Esophagus (tissue), 2 donors: ENCODE measurements around the gene ALOX12B. TPM values are rescaled to one million over a fixed set of nuclear protein-coding genes. Genes with fewer than 3 reads are reported as not detected.

Experiments
- H3K27ac ChIP-seq, 2 donors: one replicate each; pipeline ENCODE4 v1.5.1; 2013; ENCODE audit warnings: low read depth in 2 of 2, mild to moderate bottlenecking in 2 of 2, inconsistent platforms in 1 of 2, low read length in 1 of 2, moderate library complexity in 1 of 2
- H3K27me3 ChIP-seq, 2 donors: one replicate each; pipeline ENCODE4 v1.6.1; 2013; ENCODE audit warnings: low read length in 2 of 2, control low read depth in 1 of 2, mild to moderate bottlenecking in 1 of 2; ENCODE audit not compliant: insufficient read depth in 2 of 2, control insufficient read depth in 1 of 2
- H3K36me3 ChIP-seq, 2 donors: one replicate each; pipeline ENCODE4 v1.6.1; 2013; ENCODE audit warnings: low read length in 1 of 2; ENCODE audit not compliant: control insufficient read depth in 2 of 2, insufficient read depth in 2 of 2
- H3K4me1 ChIP-seq, 2 donors: one replicate each; pipeline ENCODE4 v1.6.1; 2013; ENCODE audit warnings: low read length in 1 of 2; ENCODE audit not compliant: control insufficient read depth in 2 of 2, insufficient read depth in 2 of 2
- H3K4me3 ChIP-seq, 2 donors: one replicate each; pipeline ENCODE4 v1.5.1; 2013; ENCODE audit warnings: low read length in 2 of 2, mild to moderate bottlenecking in 2 of 2, low read depth in 1 of 2, moderate library complexity in 1 of 2
- H3K9me3 ChIP-seq, 2 donors: one replicate each; pipeline ENCODE4 v1.6.1; 2013; ENCODE audit warnings: mild to moderate bottlenecking in 2 of 2, low read depth in 1 of 2, low read length in 1 of 2, moderate library complexity in 1 of 2; ENCODE audit not compliant: control insufficient read depth in 2 of 2, insufficient read depth in 1 of 2
- WGBS, 2 donors: extraction: QIAGEN DNeasy Blood & Tissue Kit; methylation state at CpG; one replicate each; pipeline ENCODE4 v1.1.7; 2013; 5-methylcytosine and 5-hydroxymethylcytosine counted together
- polyA plus RNA-seq, 2 donors: library from polyadenylated mRNA; stranded (reverse); fragments of 200-250 nt; gene quantifications; one replicate each; pipeline ENCODE4 v1.2.3, GENCODE V29; 2013
- donor health status: healthy with polysubstance abuse.
- donor health status: Bipolar disorder and iron deficiency.

ALOX12B gene
- polyA plus RNA-seq = 1 to 10 TPM; 2.4 to 5.2 TPM

- peak within 1 kb of the TSS in 1 of 2 donors; percentile 40 for H3K27ac ChIP-seq
- no peaks in the 10 kb centered on the region for H3K9me3 ChIP-seq
- no peaks in the 10 kb centered on the region for H3K36me3 ChIP-seq
- H3K4me3 ChIP-seq = no peak within 1 kb of the TSS
- peaks cover 0 to 6% of the 10 kb centered on the region in 2 donors for H3K4me1 ChIP-seq
- WGBS, 2 donors = 49 to 70% methylated on average over 13 to 20 of the region's 20 CpGs
- H3K27me3 ChIP-seq = no peaks in the 10 kb centered on the region
These were observed at the start of gene ALOX12B for GRCh38 chr17:8087075-8087951. ALOX12B (minus strand) TSS chr17:8087716; CDS start chr17:8087442, 274 bp downstream.

GRCh38 chr17:8133941-8134340, 46.4 kb upstream of the ALOX12B start:
- Histone ChIP-seq H3K4me3 (no peak overlapping the region), H3K4me1 (peaks cover 0 to under 1% of the 10 kb centered on the region in 2 donors), H3K9me3 (no peaks in the 10 kb centered on the region), H3K27me3 (no peaks in the 10 kb centered on the region), H3K36me3 (no peaks in the 10 kb centered on the region), H3K27ac (no peak overlapping the region)
- 50 to 67% methylated on average over 4 of the region's 4 CpGs for WGBS, 2 donors

- no peaks in the 10 kb centered on the region for H3K4me1 ChIP-seq
- no peaks in the 10 kb centered on the region for H3K36me3 ChIP-seq
- H3K4me3 ChIP-seq = no peak overlapping the region
- no peak overlapping the region for H3K27ac ChIP-seq
- no peaks in the 10 kb centered on the region for H3K27me3 ChIP-seq
- 73 to 81% methylated on average over 12 of the region's 12 CpGs for WGBS, 2 donors
- H3K9me3 ChIP-seq = no peaks in the 10 kb centered on the region
These were observed 45.9 kb upstream of the ALOX12B start for GRCh38 chr17:8133399-8133798.

- Histone ChIP-seq H3K4me3 (no peak overlapping the region), H3K27ac (no peak overlapping the region), H3K36me3 (no peaks in the 10 kb centered on the region), H3K27me3 (no peaks in the 10 kb centered on the region), H3K9me3 (no peaks in the 10 kb centered on the region), H3K4me1 (no peaks in the 10 kb centered on the region)
- WGBS, 2 donors = 62 to 67% methylated on average over 3 of the region's 3 CpGs
These were observed 44.4 kb upstream of the ALOX12B start for GRCh38 chr17:8131844-8132441.

- Histone ChIP-seq H3K9me3 (no peaks in the 10 kb centered on the region), H3K27ac (no peak overlapping the region), H3K4me1 (peaks cover 15 to 18% of the 10 kb centered on the region in 2 donors), H3K36me3 (no peaks in the 10 kb centered on the region), H3K4me3 (no peak overlapping the region), H3K27me3 (no peaks in the 10 kb centered on the region)
- 74 to 79% methylated on average over 14 of the region's 14 CpGs for WGBS, 2 donors
These were observed 40.7 kb upstream of the ALOX12B start for GRCh38 chr17:8128125-8128784.

GRCh38 chr17:8126491-8127066, 39.1 kb upstream of the ALOX12B start:
- Histone ChIP-seq H3K27me3 (no peaks in the 10 kb centered on the region), H3K9me3 (no peaks in the 10 kb centered on the region), H3K27ac (peak overlapping the region in 1 of 2 donors; percentile 47), H3K36me3 (no peaks in the 10 kb centered on the region), H3K4me1 (peaks cover 18 to 23% of the 10 kb centered on the region in 2 donors), H3K4me3 (peak overlapping the region; percentile 47)
- WGBS, 2 donors = 0 to 1% methylated on average over 29 to 45 of the region's 45 CpGs

- H3K4me1 ChIP-seq = peaks cover 22 to 24% of the 10 kb centered on the region in 2 donors
These were observed 38.5 kb upstream of the ALOX12B start for GRCh38 chr17:8125947-8126490.

GRCh38 chr17:8125154-8125946, 37.8 kb upstream of the ALOX12B start:
- Histone ChIP-seq H3K9me3 (no peaks in the 10 kb centered on the region), H3K27me3 (no peaks in the 10 kb centered on the region), H3K4me1 (peaks cover 22 to 27% of the 10 kb centered on the region in 2 donors), H3K27ac (peak overlapping the region in 1 of 2 donors; percentile 47), H3K4me3 (peak overlapping the region; percentile 47), H3K36me3 (no peaks in the 10 kb centered on the region)
- WGBS, 2 donors = 1 to 2% methylated on average over 40 of the region's 40 CpGs

More at GRCh38 chr17:8125947-8126490, 38.5 kb upstream of the ALOX12B start:
- Histone ChIP-seq H3K9me3 (no peaks in the 10 kb centered on the region), H3K27me3 (no peaks in the 10 kb centered on the region), H3K36me3 (no peaks in the 10 kb centered on the region), H3K4me3 (peak overlapping the region; percentile 47), H3K27ac (peak overlapping the region in 1 of 2 donors; percentile 47)
- 0 to 1% methylated on average over 35 of the region's 35 CpGs for WGBS, 2 donors
